ENCODE data around the gene TNS1. TPM values are rescaled to one million over a fixed set of nuclear protein-coding genes. Genes with fewer than 3 reads are reported as not detected.
A peak's percentile ranks its signal among the peaks of the same experiment; 100 is the strongest.

TNS1 gene
- total RNA-seq, 1 experiment from 2014 or later = 0.74 TPM

DNA sequence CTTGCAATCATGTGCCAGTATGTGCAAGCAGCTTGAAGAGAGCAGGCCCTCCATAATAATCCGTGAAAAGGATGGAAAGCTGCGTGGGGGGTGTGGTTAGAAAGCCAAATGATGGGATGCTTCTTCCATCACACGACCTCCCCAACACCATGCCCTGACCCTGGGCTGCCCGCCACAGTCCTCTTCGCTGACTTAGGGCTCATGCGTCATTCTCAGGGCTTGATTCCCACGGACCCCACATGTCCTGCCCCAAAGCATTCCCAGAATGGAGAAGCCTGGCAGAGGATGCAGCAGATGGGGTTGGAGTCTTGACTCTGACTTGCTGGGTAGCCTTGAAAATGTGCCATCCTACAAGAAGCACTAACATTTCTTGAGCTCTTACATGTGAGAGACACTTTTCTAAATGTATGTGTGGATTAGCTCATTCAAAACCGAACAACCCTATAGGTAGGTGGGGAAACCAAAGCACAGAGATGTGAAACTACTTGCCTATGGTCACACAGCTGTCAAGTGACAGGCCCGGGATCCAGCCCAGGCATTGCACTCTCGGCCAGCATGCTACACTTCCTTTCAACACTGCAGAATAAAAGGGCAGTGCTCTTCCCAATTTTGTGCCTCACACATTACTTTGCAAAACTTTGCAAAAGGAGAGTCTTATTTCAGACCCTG is 3.7 kb downstream of the TNS1 start:
- DNase-seq (ENCODE audit: low spot score) = no peak

GRCh38 chr2:217997510-217997909 is 5.3 kb downstream of the TNS1 start:
- DNase-seq (ENCODE audit: low spot score) = no peak

DNA sequence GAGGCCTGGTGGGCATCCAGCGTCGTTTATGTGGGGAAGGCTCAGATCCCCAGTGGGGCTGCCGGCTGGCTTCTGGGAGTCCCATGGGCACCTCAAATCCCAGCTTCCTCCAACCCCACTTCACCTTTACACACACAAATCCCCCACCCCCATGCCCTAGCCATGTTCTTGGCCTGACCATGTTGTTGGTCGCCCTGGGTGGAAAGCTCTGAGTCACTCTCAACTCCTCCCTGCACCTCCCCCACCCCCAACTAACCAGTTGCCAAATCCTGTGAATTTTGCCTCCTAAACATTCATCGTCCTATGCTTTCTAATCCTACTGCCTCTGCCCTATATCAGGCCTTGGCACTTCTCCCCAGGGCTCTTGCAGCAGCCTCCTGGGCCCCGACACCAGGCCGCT is 6.4 kb downstream of the TNS1 start:
- DNase-seq (ENCODE audit: low spot score) = peak; percentile 50

DNA sequence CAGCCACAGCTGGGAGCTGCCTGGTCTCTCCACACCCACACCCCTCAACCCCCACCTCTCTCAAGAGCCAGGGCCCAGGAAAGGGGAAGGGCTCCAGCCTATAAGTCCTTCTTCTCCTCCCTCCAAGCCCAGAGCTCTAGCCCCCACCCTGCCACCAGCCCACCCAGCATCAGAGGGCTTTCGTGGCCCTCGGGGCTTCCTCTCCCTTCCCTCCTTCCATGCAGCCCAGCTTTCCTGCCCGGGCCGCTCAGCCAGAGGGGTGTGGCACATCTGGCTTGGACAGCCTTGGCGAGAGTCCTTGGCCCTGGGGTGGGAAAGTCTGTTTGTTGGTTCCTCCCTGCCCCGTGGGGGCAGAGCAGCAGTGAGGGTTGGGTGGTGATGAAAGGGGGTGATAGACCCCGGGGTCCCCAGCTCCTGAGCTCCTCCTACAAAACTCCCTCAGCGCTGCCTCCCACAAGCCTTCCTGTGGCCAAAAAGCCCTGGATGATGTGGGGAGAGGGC is 7.0 kb downstream of the TNS1 start:
- no peak for DNase-seq (ENCODE audit: low spot score)

DNA sequence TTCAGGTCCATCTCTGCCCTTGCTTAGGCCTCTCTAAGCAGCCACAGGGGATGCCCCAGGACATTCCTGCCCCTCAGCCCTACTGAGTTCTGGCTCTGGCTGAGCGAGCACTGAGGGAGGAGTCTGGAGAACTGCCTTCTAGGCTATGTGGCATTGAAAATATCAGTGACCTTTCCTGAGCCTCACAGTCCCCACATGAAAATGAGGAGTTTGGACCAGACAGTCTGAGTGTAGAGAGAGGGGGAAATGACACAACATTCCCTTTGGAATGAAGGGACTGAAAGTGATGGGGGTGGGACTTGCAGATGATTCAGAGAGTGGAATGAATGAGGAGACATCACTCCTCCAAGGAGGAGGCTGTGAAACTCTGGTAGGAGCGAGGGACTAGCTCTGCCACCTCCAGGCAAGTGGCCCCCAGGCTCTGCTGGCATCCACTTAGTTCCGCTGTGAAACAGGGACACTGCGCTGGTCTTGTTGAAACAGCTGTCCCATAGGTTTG is 8.0 kb downstream of the TNS1 start:
- no peak for DNase-seq (ENCODE audit: low spot score)

- no peak for DNase-seq (ENCODE audit: low spot score)
These were observed 8.9 kb downstream of the TNS1 start for GRCh38 chr2:217993817-217994463.

DNA sequence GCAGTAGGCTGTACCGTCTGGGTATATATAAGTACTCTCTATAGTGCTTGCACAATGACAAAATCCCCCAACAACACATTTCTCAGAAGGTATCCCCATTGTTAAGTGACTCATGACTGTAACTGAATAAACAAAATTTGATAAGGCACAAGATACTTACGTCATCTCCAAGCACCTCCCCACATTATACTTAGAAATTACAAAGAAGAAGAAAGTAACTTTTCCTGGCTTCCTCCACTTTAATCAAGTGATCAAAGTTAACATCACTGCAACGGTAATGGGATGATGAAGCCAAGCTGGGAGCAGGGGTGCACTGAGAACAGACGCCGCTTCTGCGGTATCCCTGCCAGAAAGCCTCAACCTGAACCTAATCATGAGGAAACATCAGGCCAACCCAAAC is 9.7 kb downstream of the TNS1 start:
- peak; percentile 54 for DNase-seq (ENCODE audit: low spot score)

GRCh38 chr2:217992061-217992460 is 10.7 kb downstream of the TNS1 start:
- DNase-seq (ENCODE audit: low spot score) = no peak

DNA sequence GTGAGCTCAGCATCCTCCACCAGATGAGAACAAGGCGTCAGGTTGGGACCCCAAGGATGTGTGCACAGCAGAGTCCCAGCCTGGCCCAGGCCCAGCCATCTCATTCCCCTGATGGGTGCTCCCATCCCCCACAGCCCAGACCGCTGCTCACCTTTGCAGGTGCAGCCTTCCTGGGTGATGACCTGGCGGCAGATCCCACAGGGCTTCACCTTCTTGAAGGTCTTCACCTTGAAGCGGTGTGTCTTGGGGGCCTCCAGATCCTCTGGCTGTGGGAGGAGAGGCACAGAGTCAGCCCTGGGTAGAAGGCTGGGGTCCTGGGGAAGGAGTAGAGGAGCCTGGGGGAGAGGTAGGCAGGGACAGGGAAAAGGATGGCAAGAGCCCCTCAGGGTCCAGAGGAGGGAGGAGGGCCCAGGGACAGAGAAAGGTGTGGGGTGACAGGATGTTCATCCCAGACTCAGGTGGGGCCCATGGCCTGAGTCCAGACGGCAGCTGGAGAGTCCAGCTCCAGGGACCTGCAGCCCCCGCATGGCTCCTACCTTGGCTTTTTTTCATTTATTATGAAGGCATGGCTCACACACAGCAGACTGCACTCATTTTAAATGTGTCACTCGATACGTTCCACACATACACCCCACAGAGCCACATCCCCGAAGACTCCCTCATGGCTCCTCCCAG is 11.9 kb downstream of the TNS1 start:
- no peak for DNase-seq (ENCODE audit: low spot score)

GRCh38 chr2:217990389-217990788 is 12.4 kb downstream of the TNS1 start:
- no peak for DNase-seq (ENCODE audit: low spot score)

GRCh38 chr2:217989221-217989948 is 13.4 kb downstream of the TNS1 start:
- DNase-seq (ENCODE audit: low spot score) = no peak

- no peak for DNase-seq (ENCODE audit: low spot score)
These were observed 14.0 kb downstream of the TNS1 start for GRCh38 chr2:217988840-217989204.

DNA sequence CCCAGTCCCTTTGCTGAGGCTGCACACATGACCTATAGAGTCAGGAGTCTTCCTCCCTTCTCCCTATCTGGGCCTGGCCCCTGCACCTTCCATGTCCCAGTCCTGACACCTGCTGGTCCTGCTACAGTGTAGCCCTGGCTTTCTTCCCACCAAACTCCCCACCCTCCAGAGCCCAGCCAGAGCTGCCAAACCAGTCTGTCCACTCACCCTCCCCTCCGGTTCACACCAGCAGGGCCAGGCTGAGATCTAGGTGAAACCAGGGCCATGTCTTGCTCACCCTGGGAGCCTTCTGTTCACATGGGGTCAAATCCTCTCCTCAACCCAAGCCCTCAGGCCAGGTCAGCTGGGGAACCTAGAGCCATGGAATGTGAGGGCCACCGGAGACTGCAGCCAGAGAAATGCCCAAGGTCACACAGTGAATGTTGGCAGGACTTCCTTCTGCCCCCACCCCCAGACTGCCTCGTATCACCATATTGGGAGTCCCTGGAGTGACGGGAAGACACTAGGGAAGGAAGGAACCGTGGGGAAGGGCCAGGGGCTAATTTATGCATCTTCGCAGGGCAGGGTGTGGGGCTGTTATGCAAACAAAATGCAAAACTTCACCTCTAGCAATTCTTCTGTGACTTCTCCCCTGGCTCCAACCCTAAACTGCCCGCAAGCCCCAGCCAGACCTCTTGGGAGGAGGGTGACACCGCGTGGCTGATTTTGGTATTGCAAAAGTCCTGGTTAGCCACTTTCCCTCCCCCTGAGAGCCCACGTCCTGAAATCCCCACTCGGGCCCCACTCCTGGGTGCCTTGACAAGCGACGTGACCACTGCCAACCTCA is 14.6 kb downstream of the TNS1 start:
- peak; percentile 47 for DNase-seq (ENCODE audit: low spot score)

GRCh38 chr2:217987391-217987790 is 15.4 kb downstream of the TNS1 start:
- DNase-seq (ENCODE audit: low spot score) = no peak

DNA sequence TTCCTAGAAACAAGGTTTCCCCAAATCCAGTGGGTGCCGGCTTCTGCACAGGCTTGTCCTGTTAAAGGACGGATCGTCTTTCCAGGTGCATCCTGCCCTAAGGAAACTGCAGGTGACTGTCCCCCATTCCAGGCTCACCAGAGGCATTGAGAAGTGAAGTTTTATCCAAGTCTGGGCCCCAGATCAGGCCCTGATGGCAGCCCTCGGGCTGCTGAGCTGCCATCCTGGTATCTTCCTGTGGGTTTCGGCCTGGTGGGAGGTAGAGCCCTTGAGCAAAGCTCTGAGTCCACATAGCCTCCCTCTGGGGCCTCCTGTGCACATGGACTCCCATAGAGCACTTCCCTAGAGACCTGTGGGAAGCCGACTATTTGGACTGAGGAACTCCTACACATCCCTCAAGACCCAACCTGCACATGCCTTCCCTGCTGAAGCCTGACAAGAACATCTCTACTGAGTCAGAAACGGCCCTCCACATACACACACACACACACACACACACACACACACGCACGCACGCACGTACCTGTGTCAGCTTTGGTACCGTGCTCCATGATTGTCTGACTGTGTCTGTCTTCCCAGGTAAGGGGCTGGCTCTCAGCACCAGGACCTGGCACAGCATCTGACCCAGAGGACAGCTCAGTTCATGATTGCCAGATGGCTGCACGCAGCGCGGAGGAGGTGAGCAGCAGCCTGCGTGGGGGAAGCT is 16.4 kb downstream of the TNS1 start:
- DNase-seq (ENCODE audit: low spot score) = no peak

DNA sequence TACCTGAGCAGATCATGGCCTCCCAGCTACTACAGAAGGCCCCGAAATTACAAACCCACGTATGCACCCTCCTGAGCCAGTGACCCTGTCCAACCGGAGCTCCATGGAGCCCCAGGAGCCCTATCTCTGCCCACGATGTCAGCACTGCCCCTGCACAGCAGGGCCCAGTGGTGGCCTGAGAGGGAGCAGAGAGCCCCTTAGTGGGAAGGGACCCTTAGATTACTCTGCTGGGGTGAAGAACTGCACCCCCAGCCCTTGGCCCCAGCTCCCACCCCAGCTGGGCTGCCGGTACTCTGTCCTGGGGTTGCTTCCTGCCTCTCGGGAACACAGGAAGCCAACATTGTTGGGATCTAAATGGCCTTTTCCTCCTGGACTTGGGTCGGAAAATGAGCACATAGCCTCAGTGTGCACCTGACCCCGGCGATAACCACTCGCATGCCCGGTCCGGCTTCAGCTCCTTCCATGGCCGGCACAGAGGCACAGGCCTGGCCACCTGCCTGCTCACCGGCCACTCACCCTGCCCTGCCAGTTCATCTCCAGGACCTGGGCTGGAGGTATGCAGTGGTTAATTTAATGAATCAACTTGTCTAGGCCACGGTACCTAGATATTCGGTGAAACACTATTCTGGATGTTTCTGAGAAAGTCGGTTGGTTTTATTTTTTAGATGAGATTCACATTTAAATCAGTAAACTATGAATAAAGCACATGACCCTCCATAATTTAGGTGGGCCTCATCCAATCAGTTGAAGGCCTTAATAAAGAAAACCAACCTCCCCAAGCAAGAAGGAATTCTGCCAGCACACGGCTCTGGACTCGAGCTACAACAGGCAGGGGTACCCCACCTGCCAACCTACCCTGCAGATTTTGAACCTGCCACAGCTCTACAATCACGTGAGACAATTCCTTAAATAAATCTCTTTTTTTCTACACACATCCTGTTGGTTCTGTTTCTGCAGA is 19.2 kb downstream of the TNS1 start:
- DNase-seq (ENCODE audit: low spot score) = no peak

- no peak for DNase-seq (ENCODE audit: low spot score)
These were observed 20.8 kb downstream of the TNS1 start for GRCh38 chr2:217981971-217982370.

DNA sequence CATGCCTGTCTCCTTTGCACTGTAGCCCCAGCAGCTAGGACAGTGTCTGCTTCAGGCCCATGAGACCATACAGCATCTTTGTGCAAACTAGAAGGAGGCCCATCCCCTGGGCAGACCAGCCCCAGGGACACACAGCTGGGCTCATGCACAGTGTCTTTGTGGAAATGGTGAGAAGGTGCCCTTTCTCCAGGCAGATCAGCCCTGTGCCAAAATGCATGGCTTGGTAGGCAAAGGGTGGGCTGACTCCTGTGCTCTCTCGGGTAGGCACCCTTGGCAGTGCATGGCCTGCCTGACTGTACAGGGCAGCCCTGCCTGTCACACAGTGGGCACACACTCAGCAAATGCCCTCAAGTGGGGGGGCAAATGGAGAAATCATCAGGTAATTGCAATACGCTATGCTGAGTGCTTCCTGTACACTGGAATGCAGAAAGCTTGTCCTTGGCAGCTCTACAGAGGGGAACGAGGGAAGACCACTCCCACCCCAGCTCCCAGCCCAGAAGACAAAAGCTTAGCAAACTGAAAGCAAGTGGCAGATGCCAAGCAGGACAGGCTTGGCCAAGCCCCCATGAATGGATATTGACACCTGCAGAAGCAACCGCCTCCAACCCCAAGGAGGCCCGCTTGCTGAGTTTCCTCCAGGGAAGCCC is 21.6 kb downstream of the TNS1 start:
- no peak for DNase-seq (ENCODE audit: low spot score)

GRCh38 chr2:217980591-217980990 is 22.2 kb downstream of the TNS1 start:
- no peak for DNase-seq (ENCODE audit: low spot score)

Data from H4 (cell line).